ENCODE measurements around the gene SPEF2.

GRCh38 chr5:35780236-35780635 is 162.6 kb downstream of the SPEF2 start:
- no peak for TF ChIP-seq CTCF (IDR thresholded peaks at IDR 0.05; ENCODE audit: low read depth, low read length, poor library complexity, severe bottlenecking)
- no peak for TF ChIP-seq EZH2phosphoT487 (IDR thresholded peaks at IDR 0.05; ENCODE audit: borderline replicate concordance, low read length)

Measured in DOHH2 (cell line).